Measurements from ENCODE around the gene HMCN1. TPM values are rescaled to one million over a fixed set of nuclear protein-coding genes. Genes with fewer than 3 reads are reported as not detected.

HMCN1 gene
- total RNA-seq, 1 experiment from 2014 or later, result 0.23 TPM

- Histone ChIP-seq H3K36me3 (ENCODE audit: control insufficient read depth, insufficient read depth, low read length) (no peaks in the 10 kb centered on the region), H3K4me3 (ENCODE audit: low read depth in 2 of 2, low read length in 2 of 2) (no peak overlapping the region), H3K27me3 (ENCODE audit: control insufficient read depth, insufficient read depth, low read length) (no peaks in the 10 kb centered on the region), H3K4me1 (ENCODE audit: control insufficient read depth, insufficient read depth, low read length) (no peaks in the 10 kb centered on the region), H3K9me3 (ENCODE audit: control insufficient read depth, insufficient read depth, low read depth, low read length) (no peaks in the 10 kb centered on the region), H3K27ac (ENCODE audit: low read length) (no peak overlapping the region)
- ChIA-PET CTCF (no interaction called here), POLR2A (no interaction called here)
- DNase-seq (ENCODE audit: low read depth, low spot score), result no peak
- TF ChIP-seq REST (IDR thresholded peaks at IDR 0.05; ENCODE audit: insufficient read depth in 1 of 2, low read depth in 2 of 2, low read length in 1 of 2) (no peak), POLR2AphosphoS5 (IDR thresholded peaks at IDR 0.05; ENCODE audit: low read depth, low read length) (no peak), TCF7L2 (IDR thresholded peaks at IDR 0.05; ENCODE audit: low read depth, low read length) (no peak), SIN3A (IDR thresholded peaks at IDR 0.05; ENCODE audit: borderline replicate concordance, insufficient read depth, low read depth, low read length) (no peak), CTCF (IDR thresholded peaks at IDR 0.05) (no peak)
- in situ Hi-C loops (cut with HindIII; ENCODE audit: low pct_unique_long_range_greater_than_20kb, low sequenced_read_pairs), result no loop called here
- no peak for ATAC-seq
- intact Hi-C loops (cut with micrococcal nuclease; ENCODE audit: unreplicated experiment), result no loop called here
- BruUV-seq (replicated peaks), result no TSS peak
These were observed 161.2 kb downstream of the HMCN1 start for GRCh38 chr1:185895208-185895900.

GRCh38 chr1:185896863-185897262 lies 162.7 kb downstream of the HMCN1 start:
- Histone ChIP-seq H3K36me3 (ENCODE audit: control insufficient read depth, insufficient read depth, low read length) (no peaks in the 10 kb centered on the region), H3K27me3 (ENCODE audit: control insufficient read depth, insufficient read depth, low read length) (no peaks in the 10 kb centered on the region), H3K9me3 (ENCODE audit: control insufficient read depth, insufficient read depth, low read depth, low read length) (no peaks in the 10 kb centered on the region), H3K4me3 (ENCODE audit: low read depth in 2 of 2, low read length in 2 of 2) (no peak overlapping the region), H3K4me1 (ENCODE audit: control insufficient read depth, insufficient read depth, low read length) (no peaks in the 10 kb centered on the region), H3K27ac (ENCODE audit: low read length) (no peak overlapping the region)
- ATAC-seq (no peak), DNase-seq (ENCODE audit: low read depth, low spot score) (no peak)
- ChIA-PET CTCF (no interaction called here), POLR2A (no interaction called here)
- in situ Hi-C loops (cut with HindIII; ENCODE audit: low pct_unique_long_range_greater_than_20kb, low sequenced_read_pairs) (no loop called here), intact Hi-C loops (cut with micrococcal nuclease; ENCODE audit: unreplicated experiment) (no loop called here)
- BruUV-seq (replicated peaks), result no TSS peak
- TF ChIP-seq CTCF (IDR thresholded peaks at IDR 0.05), result no peak

Measured in Panc1 (cell line).